Gastroesophageal sphincter (tissue), 4 donors: ENCODE data around the gene NUDT8. TPM values are rescaled to one million over a fixed set of nuclear protein-coding genes. Genes with fewer than 3 reads are reported as not detected.
"Not testable (repeated sequence)": the region's sequence is repeated elsewhere in the genome, so short reads cannot be mapped to it uniquely, and the experiment has no call there.

Source experiments
- ATAC-seq: fragments of 150-250 bp; one replicate; pipeline ENCODE4 v1.9.1; 2016; ENCODE audit warnings: mild to moderate bottlenecking, moderate library complexity
- H3K27ac ChIP-seq, 4 donors: fragments of 200-600 bp; sonication (generic) in 3 of 4; 1 replicate in 3 of 4; 2 replicates in 1 of 4; pipeline ENCODE4 v1.5.1; 2016 to 2019
- H3K27me3 ChIP-seq: fragments of 200-600 bp; sonication (generic); one replicate; pipeline ENCODE4 v1.5.1; 2019
- H3K36me3 ChIP-seq, 2 donors: fragments of 200-600 bp; sonication (generic); one replicate each; pipeline ENCODE4 v1.5.1; 2019; ENCODE audit warnings: control low read depth in 1 of 2
- H3K4me1 ChIP-seq, 3 donors: fragments of 200-600 bp; sonication (generic); 1 replicate in 2 of 3; 2 replicates in 1 of 3; pipeline ENCODE4 v1.5.1; 2016 to 2019; ENCODE audit warnings: control low read depth in 2 of 3
- H3K4me3 ChIP-seq, 2 donors: fragments of 200-600 bp; sonication (generic); one replicate each; pipeline ENCODE4 v1.5.1; 2019; ENCODE audit warnings: mild to moderate bottlenecking in 1 of 2, moderate library complexity in 1 of 2
- H3K9me3 ChIP-seq, 3 donors: fragments of 200-600 bp; sonication (generic); one replicate each; pipeline ENCODE4 v1.5.1; 2017 to 2019; ENCODE audit warnings: control low read depth in 2 of 3
- EP300 ChIP-seq: sonication (generic); formaldehyde crosslinking; IDR thresholded peaks from one replicate; pipeline ENCODE4 v1.6.1; 2017; ENCODE audit warnings: antibody characterized with exemption, mild to moderate bottlenecking
- POLR2A ChIP-seq, 2 donors: fragments of 450-650 bp; IDR thresholded peaks; one replicate each; pipeline ENCODE4 v1.6.1; 2017; ENCODE audit warnings: antibody characterized with exemption in 2 of 2, mild to moderate bottlenecking in 2 of 2, moderate library complexity in 1 of 2
- POLR2AphosphoS5 ChIP-seq: sonication (generic); formaldehyde crosslinking; IDR thresholded peaks from one replicate; pipeline ENCODE4 v1.6.1; 2017; ENCODE audit warnings: antibody characterized with exemption
- WGBS, 2 donors: methylation state at CpG; one replicate each; pipeline ENCODE4 v1.1.5; 2018; ENCODE audit warnings: low coverage in 1 of 2; 5-methylcytosine and 5-hydroxymethylcytosine counted together
- total RNA-seq, 4 donors: library from RNA; depleted of rRNA; stranded (reverse); fragments of >200 nt; gene quantifications; one replicate each; pipeline ENCODE4 v1.1.0, GENCODE V29; 2016
- TF ChIP-seq, protein P1 (sequence below), 4 experiments: fragments of 200-600 bp in 2 of 4; fragments of 450-650 bp in 2 of 4; sonication (generic) in 1 of 4; IDR thresholded peaks; one replicate each; pipeline ENCODE4 v1.5.1; 2017 to 2019; ENCODE audit warnings: antibody characterized with exemption in 4 of 4, mild to moderate bottlenecking in 2 of 4, moderate library complexity in 2 of 4

Gene NUDT8
- total RNA-seq, 4 donors from 2014 or later: 2.4 to 18.5 (median 4.6) TPM

DNA sequence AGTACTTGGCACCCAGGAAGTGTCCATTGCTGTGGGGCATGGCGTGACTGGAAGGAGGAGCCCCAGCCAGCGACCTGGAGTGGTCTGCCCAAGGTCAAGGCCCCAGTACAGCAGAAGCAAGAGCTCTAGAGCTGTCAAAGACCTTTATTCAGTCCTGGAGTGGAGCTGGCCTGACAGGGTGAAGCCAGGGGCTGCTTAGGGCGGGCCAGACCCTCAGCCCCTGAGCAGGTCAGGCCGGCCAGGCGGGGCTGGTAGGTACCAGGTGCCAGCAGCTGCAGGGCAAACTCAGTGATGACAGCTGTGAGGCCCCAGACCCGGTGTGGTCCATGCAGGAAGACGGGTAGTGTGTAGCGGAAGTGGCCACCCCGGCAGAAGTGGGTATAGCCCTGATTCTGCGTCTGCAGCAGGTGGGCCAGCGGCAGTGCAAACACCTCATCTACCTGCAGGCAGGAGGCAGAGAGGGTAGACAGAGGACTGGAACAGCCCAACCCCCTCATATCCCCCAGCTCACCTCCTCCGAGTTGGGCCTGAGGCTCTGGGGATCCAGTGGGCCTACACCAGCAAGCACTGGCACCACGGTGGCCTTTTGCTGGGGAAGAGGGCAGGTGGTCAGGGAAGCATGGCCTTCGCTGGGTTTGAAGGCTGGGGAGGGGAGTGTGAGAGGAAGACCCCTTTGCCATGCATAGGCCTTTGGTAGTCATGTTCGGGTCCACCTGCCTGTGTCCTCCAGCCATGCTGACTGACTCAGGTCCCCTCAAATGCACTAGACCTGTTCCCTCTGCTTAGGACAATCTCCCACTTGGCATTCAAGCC is 1.7 kb downstream of the NUDT8 start:
- no peak for ATAC-seq
- peaks cover 0 to 24% (median 5%) of the 10 kb centered on the region in 3 donors for H3K4me1 ChIP-seq
- H3K27me3 ChIP-seq: no peaks in the 10 kb centered on the region
- no peak overlapping the region for H3K27ac ChIP-seq
- no peaks in the 10 kb centered on the region for H3K9me3 ChIP-seq
- WGBS, 2 donors: 80 to 100% methylated on average over 2 of the region's 15 CpGs
- no peak for TF ChIP-seq POLR2A (IDR thresholded peaks at IDR 0.05)
- no peak for TF ChIP-seq POLR2AphosphoS5
- TF ChIP-seq, protein P1, sequence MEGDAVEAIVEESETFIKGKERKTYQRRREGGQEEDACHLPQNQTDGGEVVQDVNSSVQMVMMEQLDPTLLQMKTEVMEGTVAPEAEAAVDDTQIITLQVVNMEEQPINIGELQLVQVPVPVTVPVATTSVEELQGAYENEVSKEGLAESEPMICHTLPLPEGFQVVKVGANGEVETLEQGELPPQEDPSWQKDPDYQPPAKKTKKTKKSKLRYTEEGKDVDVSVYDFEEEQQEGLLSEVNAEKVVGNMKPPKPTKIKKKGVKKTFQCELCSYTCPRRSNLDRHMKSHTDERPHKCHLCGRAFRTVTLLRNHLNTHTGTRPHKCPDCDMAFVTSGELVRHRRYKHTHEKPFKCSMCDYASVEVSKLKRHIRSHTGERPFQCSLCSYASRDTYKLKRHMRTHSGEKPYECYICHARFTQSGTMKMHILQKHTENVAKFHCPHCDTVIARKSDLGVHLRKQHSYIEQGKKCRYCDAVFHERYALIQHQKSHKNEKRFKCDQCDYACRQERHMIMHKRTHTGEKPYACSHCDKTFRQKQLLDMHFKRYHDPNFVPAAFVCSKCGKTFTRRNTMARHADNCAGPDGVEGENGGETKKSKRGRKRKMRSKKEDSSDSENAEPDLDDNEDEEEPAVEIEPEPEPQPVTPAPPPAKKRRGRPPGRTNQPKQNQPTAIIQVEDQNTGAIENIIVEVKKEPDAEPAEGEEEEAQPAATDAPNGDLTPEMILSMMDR (IDR thresholded peaks at IDR 0.05): no peak
- no peak for TF ChIP-seq EP300
- peaks cover 0 to 4% of the 10 kb centered on the region in 2 donors for H3K36me3 ChIP-seq
- H3K4me3 ChIP-seq: no peak overlapping the region

DNA sequence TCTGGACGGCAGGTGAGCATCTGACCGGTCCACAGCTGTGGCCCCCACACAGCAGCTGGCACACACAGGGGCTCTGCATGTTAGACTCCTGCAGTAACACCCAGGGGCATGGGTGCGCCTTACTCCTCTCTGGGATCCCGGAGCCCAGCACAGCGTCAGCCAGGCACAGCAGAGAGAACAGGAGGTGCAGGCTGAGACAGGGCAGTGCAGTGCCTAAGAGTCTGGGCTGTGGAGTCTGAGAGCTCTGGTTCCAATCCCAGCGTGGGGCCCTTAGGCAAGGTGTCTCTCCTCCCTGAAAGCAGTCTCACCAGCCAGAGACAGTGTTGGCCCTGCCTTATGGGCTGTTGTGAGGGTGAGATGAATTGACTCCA is 2.3 kb downstream of the NUDT8 start:
- H3K9me3 ChIP-seq: no peaks in the 10 kb centered on the region
- H3K27ac ChIP-seq: no peak overlapping the region
- peaks cover 0 to 24% (median 5%) of the 10 kb centered on the region in 3 donors for H3K4me1 ChIP-seq
- TF ChIP-seq, protein P1 (IDR thresholded peaks at IDR 0.05): no peak
- TF ChIP-seq POLR2A (IDR thresholded peaks at IDR 0.05) (no peak), EP300 (no peak), POLR2AphosphoS5 (no peak)
- 90% methylated on average over 2 of the region's 6 CpGs; no CpG with 5 or more reads in 1 of the 2 donors for WGBS, 2 donors
- H3K4me3 ChIP-seq: no peak overlapping the region
- no peaks in the 10 kb centered on the region for H3K27me3 ChIP-seq
- no peak for ATAC-seq
- H3K36me3 ChIP-seq: peaks cover 0 to 4% of the 10 kb centered on the region in 2 donors

DNA sequence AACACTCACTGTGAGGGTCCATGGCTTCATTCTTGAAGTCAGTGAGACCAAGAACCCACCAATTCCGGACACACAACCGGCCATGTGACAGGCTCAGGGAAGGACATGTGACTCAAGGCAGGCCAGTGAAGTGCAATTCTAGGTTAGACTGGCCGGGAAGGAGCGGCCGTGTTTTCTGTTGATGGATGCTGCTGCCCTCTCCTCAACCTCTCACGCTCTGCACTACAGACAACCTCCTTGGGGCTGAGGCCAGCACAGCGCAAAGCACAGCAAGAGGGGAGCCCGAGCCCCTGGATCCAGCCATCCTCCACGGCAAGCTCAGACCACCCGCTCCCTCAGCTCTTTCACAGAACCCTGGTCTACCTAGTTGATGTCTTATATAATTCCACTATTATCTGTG is 2.8 kb downstream of the NUDT8 start:
- Histone ChIP-seq H3K36me3 (peaks cover 0 to 4% of the 10 kb centered on the region in 2 donors), H3K27ac (no peak overlapping the region), H3K4me1 (peaks cover 0 to 24% (median 5%) of the 10 kb centered on the region in 3 donors), H3K27me3 (no peaks in the 10 kb centered on the region), H3K4me3 (no peak overlapping the region), H3K9me3 (no peaks in the 10 kb centered on the region)
- ATAC-seq: no peak
- 76 to 92% methylated on average over 5 to 8 of the region's 10 CpGs for WGBS, 2 donors
- TF ChIP-seq EP300 (no peak), POLR2A (IDR thresholded peaks at IDR 0.05) (no peak), POLR2AphosphoS5 (no peak)
- TF ChIP-seq, protein P1 (IDR thresholded peaks at IDR 0.05): no peak

DNA sequence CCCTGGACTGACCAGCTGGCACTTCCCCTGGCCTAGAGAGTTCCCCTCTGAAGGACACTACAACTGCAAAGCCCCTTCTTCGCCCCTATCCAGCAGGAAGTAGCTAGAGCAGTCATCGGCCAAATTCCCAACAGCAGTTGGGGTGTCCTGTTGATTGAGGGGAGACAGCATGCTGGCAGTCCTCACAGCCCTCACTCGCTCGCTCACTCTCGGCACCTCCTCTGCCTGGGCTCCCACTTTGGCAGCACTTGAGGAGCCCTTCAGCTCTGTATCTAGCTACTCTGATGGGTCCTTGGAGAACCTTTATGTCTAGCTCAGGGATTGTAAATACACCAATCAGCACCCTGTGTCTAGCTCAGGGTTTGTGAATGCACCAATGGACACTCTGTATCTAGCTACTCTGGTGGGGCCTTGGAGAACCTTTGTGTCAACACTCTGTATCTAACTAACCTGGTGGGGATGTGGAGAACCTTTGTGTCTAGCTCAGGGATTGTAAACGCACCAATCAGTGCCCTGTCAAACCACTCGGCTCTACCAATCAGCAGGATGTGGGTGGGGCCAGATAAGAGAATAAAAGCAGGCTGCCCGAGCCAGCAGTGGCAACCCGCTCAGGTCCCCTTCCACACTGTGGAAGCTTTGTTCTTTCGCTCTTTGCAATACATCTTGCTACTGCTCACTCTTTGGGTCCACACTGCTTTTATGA is 3.5 kb downstream of the NUDT8 start:
- WGBS, 2 donors: 66 to 91% methylated on average over 5 to 6 of the region's 10 CpGs
- H3K27ac ChIP-seq, H3K36me3 ChIP-seq, H3K9me3 ChIP-seq, H3K27me3 ChIP-seq, ATAC-seq, H3K4me3 ChIP-seq: not testable (repeated sequence)
- peaks cover 0 to 22% (median 5%) of the 10 kb centered on the region in 3 donors for H3K4me1 ChIP-seq

DNA sequence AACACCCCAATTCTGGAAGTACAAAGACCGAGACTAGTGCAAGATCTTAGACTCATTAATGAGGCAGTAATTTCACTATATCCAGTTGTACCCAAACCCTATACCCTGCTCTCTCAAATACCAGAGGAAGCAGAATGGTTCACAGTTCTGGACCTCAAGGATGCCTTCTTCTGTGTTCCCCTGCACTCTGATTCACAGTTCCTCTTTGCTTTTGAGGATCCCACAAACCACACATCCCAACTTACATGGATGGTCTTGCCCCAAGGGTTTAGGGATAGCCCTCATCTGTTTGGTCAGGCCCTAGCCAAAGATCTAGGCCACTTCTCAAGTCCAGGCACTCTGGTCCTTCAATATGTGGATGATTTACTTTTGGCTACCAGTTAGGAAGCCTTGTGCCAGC is 5.9 kb downstream of the NUDT8 start:
- H3K9me3 ChIP-seq, H3K4me1 ChIP-seq, H3K27ac ChIP-seq, H3K4me3 ChIP-seq, ATAC-seq, H3K27me3 ChIP-seq, H3K36me3 ChIP-seq: not testable (repeated sequence)
- 75 to 100% methylated on average over 1 of the region's 1 CpG for WGBS, 2 donors

DNA sequence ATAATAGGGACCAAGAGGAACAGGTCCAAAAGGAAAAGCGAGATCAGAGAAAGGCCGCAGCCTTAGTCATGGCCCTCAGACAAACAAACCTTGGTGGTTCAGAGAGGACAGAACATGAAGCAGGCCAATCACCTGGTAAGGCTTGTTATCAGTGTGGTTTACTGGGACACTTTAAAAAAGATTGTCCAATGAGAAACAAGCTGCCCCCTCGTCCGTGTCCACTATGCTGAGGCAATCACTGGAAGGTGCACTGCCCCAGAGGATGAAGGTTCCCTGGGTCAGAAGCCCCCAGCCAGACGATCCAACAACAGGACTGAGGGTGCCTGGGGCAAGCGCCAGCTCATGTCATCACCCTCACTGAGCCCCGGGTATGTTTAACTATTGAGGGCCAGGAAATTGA is 6.8 kb downstream of the NUDT8 start:
- H3K4me1 ChIP-seq, H3K27ac ChIP-seq, H3K4me3 ChIP-seq, H3K9me3 ChIP-seq, ATAC-seq, H3K36me3 ChIP-seq, H3K27me3 ChIP-seq: not testable (repeated sequence)
- no CpG with 5 or more reads among the region's 7 CpGs for WGBS, 2 donors

DNA sequence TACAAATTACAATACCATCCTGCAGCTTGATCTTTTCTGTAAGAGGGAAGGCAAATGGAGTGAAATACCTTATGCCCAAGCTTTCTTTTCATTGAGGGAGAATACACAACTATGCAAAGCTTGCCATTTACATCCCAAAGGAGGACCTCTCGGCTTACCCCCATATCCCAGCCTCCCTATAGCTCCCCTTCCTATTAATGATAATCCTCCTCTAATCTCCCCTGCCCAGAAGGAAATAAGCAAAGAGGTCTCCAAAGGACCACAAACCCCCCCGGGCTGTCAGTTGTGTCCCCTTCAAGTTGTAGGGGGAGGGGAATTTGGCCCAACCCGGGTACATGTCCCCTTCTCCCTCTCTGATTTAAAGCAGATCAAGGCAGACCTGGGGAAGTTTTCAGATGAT is 7.8 kb downstream of the NUDT8 start:
- not testable (repeated sequence) for ATAC-seq, H3K4me3 ChIP-seq
- 90 to 100% methylated on average over 1 of the region's 3 CpGs for WGBS, 2 donors

DNA sequence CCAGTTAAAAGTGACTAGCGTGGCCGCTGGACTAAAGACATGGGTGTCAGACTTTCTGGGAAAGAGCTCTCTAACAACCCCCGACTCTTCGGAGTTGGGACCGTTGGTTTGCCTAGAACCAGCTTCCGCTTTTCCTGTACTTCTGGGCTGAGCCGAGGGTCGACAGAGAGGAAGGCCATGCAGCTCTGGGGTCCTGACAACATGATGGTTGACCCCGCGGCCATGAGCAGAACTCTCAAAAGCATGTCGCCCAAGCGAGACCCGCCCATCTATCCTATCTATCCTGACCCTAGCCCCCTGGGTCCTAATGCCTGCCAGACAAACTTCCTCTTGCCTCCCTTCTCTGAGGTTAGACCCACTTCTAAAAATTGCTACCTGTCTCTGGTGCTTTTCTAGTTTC is 9.1 kb downstream of the NUDT8 start:
- not testable (repeated sequence) for H3K36me3 ChIP-seq, H3K4me1 ChIP-seq, H3K27ac ChIP-seq, H3K4me3 ChIP-seq, H3K9me3 ChIP-seq, ATAC-seq
- H3K27me3 ChIP-seq: peaks cover 13% of the 10 kb centered on the region
- WGBS, 2 donors: 79 to 85% methylated on average over 4 to 7 of the region's 13 CpGs

More for the DNA sequence above, 7.8 kb downstream of the NUDT8 start:
- not testable (repeated sequence) for H3K9me3 ChIP-seq, H3K36me3 ChIP-seq, H3K27ac ChIP-seq, H3K4me1 ChIP-seq, H3K27me3 ChIP-seq

DNA sequence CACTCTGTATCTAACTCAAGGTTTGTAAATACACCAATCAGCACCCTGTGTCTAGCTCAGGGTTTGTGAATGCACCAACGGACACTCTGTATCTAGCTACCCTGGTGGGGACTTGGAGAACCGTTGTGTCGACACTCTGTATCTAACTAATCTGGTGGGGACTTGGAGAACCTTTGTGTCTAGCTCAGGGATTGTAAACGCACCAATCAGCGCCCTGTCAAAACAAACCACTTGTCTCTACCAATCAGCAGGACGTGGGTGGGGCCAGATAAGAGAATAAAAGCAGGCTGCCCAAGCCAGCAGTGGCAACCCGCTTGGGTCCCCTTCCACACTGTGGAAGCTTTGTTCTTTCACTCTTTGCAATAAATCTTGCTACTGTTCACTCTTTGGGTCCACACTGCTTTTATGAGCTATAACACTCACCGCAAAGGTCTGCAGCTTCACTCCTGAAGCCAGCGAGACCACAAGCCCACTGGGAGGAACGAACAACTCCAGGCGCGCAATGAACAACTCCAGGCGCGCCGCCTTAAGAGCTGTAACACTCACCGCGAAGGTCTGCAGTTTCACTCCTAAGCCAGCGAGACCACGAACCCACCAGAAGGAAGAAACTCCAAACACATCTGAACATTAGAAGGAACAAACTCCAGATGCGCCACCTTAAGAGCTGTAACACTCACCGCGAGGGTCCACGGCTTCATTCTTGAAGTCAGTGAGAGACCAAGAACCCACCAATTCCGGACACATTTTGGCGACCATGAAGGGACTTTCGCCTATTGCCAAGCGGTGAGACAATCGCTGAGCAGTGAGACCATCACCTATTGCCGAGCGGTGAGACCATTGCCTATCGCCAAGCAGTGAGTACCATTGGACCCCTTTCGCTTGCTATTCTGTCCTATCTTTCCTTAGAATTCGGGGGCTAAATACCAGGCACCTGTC is 9.8 kb downstream of the NUDT8 start:
- ATAC-seq, H3K4me3 ChIP-seq: not testable (repeated sequence)
- 83 to 95% methylated on average over 4 to 25 of the region's 33 CpGs for WGBS, 2 donors

More for the DNA sequence above, 9.8 kb downstream of the NUDT8 start:
- H3K9me3 ChIP-seq, H3K36me3 ChIP-seq, H3K27ac ChIP-seq, H3K4me1 ChIP-seq: not testable (repeated sequence)
- peaks cover 20% of the 10 kb centered on the region for H3K27me3 ChIP-seq
